A673 (cell line): ENCODE results near the gene EPHB2. TPM values are rescaled to one million over a fixed set of nuclear protein-coding genes. Genes with fewer than 3 reads are reported as not detected.
A peak's percentile ranks its signal among the peaks of the same experiment; 100 is the strongest.

Source experiments
- BruUV-seq: library from RNA; stranded (reverse); fragments of 400-500 nt; replicated peaks from 2 replicates; lab custom pipeline; 2021; lab: Mats Ljungman, UMichigan
- CTCF ChIA-PET: fragments of 300-600 bp; sonication (Branson Sonifier 250); formaldehyde crosslinking; loops from one replicate; lab custom pipeline; 2022; ENCODE audit warnings: antibody characterized with exemption; lab: Charles Lee
- POLR2A ChIA-PET: fragments of 300-600 bp; sonication (Branson Sonifier 250); formaldehyde crosslinking; loops from one replicate; lab custom pipeline; 2022; ENCODE audit warnings: antibody characterized with exemption; ENCODE audit not compliant: low non-redundant PET; lab: Charles Lee
- DNase-seq: peaks from one replicate; pipeline ENCODE4 v3.0.0-alpha.2; 2015; ENCODE audit warnings: low spot score
- H3K27ac ChIP-seq: fragments of 200-600 bp; sonication (generic); 2 replicates; pipeline ENCODE4 v1.5.1; 2016; ENCODE audit warnings: mixed run types, low read depth, mild to moderate bottlenecking, mixed read lengths, antibody characterized with exemption, low read length; ENCODE audit not compliant: poor library complexity, severe bottlenecking
- H3K27me3 ChIP-seq: fragments of 200-600 bp; sonication (generic); replicated peaks from 2 replicates; pipeline ENCODE4 v1.6.1; 2017; ENCODE audit warnings: mixed run types, low read depth, mild to moderate bottlenecking, mixed read lengths, antibody characterized with exemption, low read length; ENCODE audit not compliant: insufficient read depth, poor library complexity
- H3K36me3 ChIP-seq: fragments of 200-600 bp; sonication (generic); 2 replicates; pipeline ENCODE4 v1.6.1; 2016; ENCODE audit warnings: mixed run types, mild to moderate bottlenecking, mixed read lengths, antibody characterized with exemption, low read length; ENCODE audit not compliant: insufficient read depth, poor library complexity, severe bottlenecking
- H3K4me1 ChIP-seq: fragments of 200-600 bp; sonication (generic); 2 replicates; pipeline ENCODE4 v1.6.1; 2017; ENCODE audit warnings: mixed run types, mild to moderate bottlenecking, mixed read lengths, antibody characterized with exemption, low read length; ENCODE audit not compliant: insufficient read depth, poor library complexity, severe bottlenecking
- H3K4me3 ChIP-seq: fragments of 200-600 bp; sonication (generic); 2 replicates; pipeline ENCODE4 v1.5.1; 2016; ENCODE audit warnings: low read depth, mixed run types, mild to moderate bottlenecking, mixed read lengths, low read length; ENCODE audit not compliant: poor library complexity, severe bottlenecking
- H3K9me3 ChIP-seq: fragments of 200-600 bp; sonication (generic); 2 replicates; pipeline ENCODE4 v1.6.1; 2016; ENCODE audit warnings: mixed run types, low read depth, mild to moderate bottlenecking, mixed read lengths, antibody characterized with exemption, low read length; ENCODE audit not compliant: poor library complexity, severe bottlenecking
- CTCF ChIP-seq: fragments of 300-800, 200-600 bp; sonication (generic); conservative IDR thresholded peaks from 2 replicates; pipeline ENCODE4 v1.5.1; 2017; ENCODE audit warnings: low read depth, mild to moderate bottlenecking, antibody characterized with exemption, low read length, moderate library complexity, mixed read lengths
- EZH2 ChIP-seq: fragments of 200-600 bp; sonication (generic); IDR thresholded peaks from 2 replicates; pipeline ENCODE4 v1.6.1; 2017; ENCODE audit warnings: borderline replicate concordance, low read depth, mild to moderate bottlenecking, mixed read lengths, antibody characterized with exemption, low read length; ENCODE audit not compliant: poor library complexity, severe bottlenecking
- intact Hi-C: fragments of 100-400 bp; cut with micrococcal nuclease; formaldehyde crosslinking; loops from one replicate; pipeline ENCODE4 v1.10.0; 2022; ENCODE audit not compliant: unreplicated experiment
- total RNA-seq: library from RNA; stranded (reverse); gene quantifications from 2 replicates; pipeline ENCODE4 v1.2.3, GENCODE V29; 2021

Gene EPHB2
- total RNA-seq, 1 experiment from 2014 or later = 10.4 TPM

GRCh38 chr1:22951796-22952195 is 241.2 kb downstream of the EPHB2 start:
- Histone ChIP-seq H3K4me1 (peaks cover 7% of the 10 kb centered on the region), H3K27ac (no peak overlapping the region), H3K36me3 (no peaks in the 10 kb centered on the region), H3K9me3 (no peaks in the 10 kb centered on the region), H3K27me3 (peaks cover 21% of the 10 kb centered on the region), H3K4me3 (no peak overlapping the region)
- intact Hi-C loops = no loop called here
- ChIA-PET CTCF (no interaction called here), POLR2A (no interaction called here)
- no peak for TF ChIP-seq CTCF
- TF ChIP-seq EZH2 = no peak
- BruUV-seq = no TSS peak
- DNase-seq = no peak

GRCh38 chr1:22952694-22953056 is 242.0 kb downstream of the EPHB2 start:
- Histone ChIP-seq H3K36me3 (no peaks in the 10 kb centered on the region), H3K9me3 (no peaks in the 10 kb centered on the region), H3K4me1 (peaks cover 7% of the 10 kb centered on the region), H3K27me3 (peaks cover 21% of the 10 kb centered on the region), H3K27ac (no peak overlapping the region), H3K4me3 (no peak overlapping the region)
- intact Hi-C loops = no loop called here
- BruUV-seq = no TSS peak
- ChIA-PET CTCF (no interaction called here), POLR2A (no interaction called here)
- TF ChIP-seq EZH2 = no peak
- TF ChIP-seq CTCF = no peak
- DNase-seq = peak; percentile 61

DNA sequence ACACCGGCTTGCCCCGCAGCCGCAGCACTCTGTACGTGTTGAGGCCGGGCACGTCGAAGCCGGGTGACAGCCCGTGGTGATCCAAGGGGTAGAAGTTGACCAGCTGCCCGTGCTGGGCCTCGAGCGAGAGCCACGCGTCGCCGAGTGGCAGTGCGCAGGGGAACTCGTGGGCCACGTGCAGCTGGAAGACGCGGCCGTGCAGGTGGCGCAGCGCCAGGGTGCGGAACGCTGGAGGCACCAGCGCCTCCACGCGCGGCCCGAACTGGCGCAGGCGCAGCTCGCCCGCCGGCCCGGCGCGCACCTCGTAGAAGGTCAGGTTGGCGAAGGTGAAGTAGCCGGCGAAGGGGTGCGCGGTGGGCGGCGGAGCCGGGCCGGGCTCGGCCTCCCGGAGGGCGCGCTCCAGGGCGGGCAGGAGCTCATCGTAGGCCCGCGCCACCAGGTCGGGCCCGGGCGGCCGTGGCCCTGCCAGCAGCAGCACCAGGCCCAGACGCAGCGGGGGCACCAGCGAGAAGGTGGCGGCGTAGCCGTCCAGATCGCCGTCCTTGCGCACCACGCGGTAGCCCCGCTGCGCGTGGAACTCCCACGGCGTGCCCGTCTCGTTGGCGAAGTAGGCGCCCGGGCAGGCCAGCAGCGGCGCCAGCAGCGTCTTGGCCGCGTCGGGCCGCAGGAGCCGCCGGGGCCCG is 242.6 kb downstream of the EPHB2 start:
- no peak for DNase-seq
- BruUV-seq = no TSS peak
- H3K4me3 ChIP-seq = no peak overlapping the region
- TF ChIP-seq EZH2 (no peak), CTCF (no peak)
- peaks cover 21% of the 10 kb centered on the region for H3K27me3 ChIP-seq
- no peak overlapping the region for H3K27ac ChIP-seq
- H3K4me1 ChIP-seq = peaks cover 7% of the 10 kb centered on the region
- no peaks in the 10 kb centered on the region for H3K9me3 ChIP-seq
- H3K36me3 ChIP-seq = no peaks in the 10 kb centered on the region
- intact Hi-C loops = no loop called here
- ChIA-PET POLR2A (no interaction called here), CTCF (no interaction called here)
